ENCODE measurements around the gene HOXD4.

GRCh38 chr2:176162911-176163671 is 11.7 kb downstream of the HOXD4 start:
- TF ChIP-seq CTCF (IDR thresholded peaks at IDR 0.05) (no peak), POLR2A (IDR thresholded peaks at IDR 0.05) (no peak)

Data from lower leg skin (tissue), 3 donors.